UCSD-AML1 (cell line): ENCODE measurements around the gene MICAL2.

Source experiments
- DNase-seq: peaks from one replicate; lab custom pipeline; 2025; ENCODE audit not compliant: unreplicated experiment; lab: John Stamatoyannopoulos, UW

The MICAL2 gene, protein sequence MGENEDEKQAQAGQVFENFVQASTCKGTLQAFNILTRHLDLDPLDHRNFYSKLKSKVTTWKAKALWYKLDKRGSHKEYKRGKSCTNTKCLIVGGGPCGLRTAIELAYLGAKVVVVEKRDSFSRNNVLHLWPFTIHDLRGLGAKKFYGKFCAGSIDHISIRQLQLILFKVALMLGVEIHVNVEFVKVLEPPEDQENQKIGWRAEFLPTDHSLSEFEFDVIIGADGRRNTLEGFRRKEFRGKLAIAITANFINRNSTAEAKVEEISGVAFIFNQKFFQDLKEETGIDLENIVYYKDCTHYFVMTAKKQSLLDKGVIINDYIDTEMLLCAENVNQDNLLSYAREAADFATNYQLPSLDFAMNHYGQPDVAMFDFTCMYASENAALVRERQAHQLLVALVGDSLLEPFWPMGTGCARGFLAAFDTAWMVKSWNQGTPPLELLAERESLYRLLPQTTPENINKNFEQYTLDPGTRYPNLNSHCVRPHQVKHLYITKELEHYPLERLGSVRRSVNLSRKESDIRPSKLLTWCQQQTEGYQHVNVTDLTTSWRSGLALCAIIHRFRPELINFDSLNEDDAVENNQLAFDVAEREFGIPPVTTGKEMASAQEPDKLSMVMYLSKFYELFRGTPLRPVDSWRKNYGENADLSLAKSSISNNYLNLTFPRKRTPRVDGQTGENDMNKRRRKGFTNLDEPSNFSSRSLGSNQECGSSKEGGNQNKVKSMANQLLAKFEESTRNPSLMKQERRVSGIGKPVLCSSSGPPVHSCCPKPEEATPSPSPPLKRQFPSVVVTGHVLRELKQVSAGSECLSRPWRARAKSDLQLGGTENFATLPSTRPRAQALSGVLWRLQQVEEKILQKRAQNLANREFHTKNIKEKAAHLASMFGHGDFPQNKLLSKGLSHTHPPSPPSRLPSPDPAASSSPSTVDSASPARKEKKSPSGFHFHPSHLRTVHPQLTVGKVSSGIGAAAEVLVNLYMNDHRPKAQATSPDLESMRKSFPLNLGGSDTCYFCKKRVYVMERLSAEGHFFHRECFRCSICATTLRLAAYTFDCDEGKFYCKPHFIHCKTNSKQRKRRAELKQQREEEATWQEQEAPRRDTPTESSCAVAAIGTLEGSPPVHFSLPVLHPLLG

DNA sequence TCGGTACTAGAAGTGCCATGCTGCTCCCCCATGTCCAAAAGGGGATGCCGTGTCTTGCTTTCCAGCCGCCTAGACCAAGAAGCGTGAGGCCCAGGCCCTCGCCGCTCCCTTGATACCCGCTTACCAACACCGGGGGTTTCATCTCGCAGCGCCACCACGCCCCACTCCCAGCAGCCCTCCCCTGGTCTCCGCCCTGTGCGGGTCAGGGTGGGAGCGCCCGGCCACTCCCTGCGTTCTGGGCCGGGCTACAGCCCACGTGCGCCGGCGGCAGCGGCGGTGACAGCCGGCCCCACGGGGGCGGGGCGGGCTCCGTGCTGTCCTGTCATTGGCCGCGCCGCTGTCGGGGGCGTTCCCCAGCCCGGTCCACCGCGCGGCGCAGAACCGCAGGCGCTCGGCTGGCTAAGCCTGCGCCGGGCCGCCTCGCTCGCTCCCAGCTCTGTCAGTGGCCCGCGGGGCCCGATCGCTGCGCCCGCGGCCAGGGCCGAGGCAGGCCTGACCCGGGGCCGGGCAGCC, at the start of gene MICAL2:
MICAL2 (plus strand) TSS at position 390 of the 513 bp plus-strand sequence. CDS start 51,566 bp downstream, outside the sequence.
- DNase-seq = peak; percentile 91

DNA sequence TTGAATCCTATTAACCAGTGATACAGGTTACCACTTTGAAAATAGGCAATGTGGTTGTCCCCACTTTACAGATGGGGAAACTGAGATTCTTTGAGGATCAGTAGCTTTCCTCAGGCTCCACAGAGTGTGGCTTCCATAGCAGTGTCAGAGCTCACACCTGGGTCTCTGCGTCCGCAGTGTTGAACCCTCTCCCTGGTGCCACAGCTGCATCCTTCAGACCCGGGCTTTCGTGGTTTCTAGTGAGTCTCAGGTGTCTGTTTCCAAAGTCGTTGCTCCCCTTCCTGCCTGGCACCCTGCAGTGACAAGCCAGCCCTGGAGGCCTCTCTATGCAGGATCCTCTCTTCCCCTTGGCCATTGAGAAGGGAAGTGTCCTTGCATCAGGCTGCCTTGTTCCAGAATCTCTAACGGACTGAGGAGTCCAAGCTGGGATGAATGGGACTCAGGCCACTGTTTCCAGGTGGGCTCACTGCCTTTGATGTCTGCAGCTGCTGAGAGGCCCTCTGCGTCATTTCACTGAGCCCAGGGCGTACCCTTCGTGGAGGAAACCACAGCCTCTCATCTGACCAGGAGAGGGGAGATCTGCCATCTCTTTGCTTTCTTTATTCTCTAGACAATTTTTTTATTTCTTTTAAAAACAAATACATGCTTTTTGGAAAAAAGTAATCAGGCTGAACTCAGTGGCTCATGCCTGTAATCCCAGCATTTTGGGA, 48.4 kb upstream of the MICAL2 start:
- no peak for DNase-seq

DNA sequence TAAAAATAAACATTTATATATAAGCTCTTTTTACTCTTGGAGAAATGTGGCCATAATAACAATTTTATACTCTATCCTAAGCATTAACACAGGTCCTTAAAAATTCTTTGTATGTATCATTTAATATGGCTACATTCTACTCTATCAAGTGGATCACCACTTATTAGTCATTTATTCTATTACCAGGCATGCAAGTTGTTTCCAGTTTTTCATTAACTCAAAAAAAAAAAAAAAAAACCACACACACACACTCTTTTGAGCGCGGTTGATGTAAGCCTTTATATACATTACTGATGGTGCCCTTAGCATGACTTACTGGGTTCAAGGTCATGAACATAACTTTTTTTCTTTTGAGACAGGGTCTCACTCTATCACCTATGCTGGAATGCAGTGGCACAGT, 47.1 kb upstream of the MICAL2 start:
- DNase-seq = no peak

DNA sequence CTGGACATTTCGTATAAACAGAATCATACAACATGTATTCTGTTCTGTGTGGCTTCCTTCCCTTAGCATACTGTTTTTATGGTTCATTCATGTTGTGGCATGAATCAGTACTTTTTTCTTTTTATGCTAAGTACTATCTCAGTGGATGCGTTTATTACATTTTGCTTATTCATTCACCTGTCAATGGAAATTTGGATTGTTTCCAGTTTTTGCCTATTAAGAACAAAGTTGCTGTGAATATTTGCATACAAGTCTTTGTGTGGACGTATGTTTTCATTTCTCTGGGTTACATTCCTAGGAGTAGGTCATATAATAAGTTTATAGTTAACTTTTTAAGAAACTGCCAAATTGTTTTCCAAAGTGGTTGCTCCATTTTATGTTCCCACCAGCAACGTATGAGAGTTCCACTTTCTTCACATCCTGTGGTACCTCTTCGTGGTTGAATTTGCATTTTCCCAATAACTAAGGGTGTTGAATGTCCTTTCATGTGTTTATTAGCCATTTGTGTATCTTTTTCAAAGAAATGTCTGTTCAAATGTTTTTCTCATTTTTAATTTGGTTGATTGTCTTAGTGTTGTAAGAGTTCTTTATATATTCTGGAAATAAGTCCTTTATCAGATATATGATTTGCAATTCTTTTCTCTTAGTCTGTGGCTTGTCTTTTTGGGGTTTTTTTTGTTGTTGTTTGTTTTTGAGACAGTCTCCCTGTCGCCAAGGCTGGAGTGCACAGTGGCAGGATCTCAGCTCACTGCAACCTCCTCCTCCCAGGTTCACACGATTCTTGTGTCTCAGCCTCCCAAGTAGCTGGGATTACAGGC, 46.0 kb upstream of the MICAL2 start:
- no peak for DNase-seq

DNA sequence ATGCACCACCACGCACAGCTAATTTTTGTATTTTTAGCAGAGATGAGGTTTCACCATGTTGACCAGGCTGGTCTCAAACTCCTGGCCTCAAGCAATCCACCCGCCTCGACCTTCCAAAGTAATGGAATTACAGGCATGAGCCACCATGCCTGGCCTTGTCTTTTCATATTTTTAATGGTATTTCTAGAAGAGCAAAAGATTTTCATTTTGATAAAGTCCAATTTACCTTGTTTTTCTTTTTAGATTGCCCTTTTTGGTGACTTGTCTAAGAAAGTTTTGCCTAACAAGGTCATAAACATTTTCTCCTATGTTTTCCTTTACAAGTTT, 45.5 kb upstream of the MICAL2 start:
- no peak for DNase-seq

DNA sequence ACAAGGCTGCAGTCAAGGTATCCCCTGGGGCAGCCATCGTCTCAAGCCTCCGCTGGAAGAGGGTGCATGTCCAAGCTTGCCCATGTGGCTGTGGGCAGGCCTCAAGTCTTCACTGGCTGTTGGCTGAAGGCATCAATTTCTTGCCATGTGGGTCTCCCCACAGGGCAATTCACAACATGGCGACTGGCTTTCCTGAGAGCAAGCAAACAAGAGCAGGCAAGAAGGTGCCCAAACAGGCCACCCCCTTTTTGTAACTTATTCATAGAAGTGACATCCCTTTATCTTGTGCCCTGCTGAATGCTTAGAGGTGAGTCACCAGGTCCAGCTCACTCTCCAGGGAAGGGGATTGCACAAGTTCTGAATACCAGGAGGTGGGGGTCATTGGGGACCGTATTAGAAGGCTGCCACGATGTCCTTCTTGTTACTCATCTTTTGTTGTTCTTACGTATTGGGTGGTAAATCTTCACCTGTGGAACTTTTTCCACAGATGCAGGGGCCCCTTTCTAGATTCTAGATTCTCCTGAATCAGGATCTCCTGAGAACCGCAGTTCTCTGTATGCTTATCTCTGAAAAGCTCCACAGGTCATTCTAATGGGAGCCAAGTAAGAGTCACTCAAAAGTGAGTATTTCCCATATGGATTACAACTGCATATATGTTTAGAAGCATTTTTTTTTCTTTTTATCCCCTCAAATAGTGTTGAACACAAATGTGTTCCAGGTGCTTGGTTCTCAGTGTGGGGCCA, 44.2 kb upstream of the MICAL2 start:
- no peak for DNase-seq

DNA sequence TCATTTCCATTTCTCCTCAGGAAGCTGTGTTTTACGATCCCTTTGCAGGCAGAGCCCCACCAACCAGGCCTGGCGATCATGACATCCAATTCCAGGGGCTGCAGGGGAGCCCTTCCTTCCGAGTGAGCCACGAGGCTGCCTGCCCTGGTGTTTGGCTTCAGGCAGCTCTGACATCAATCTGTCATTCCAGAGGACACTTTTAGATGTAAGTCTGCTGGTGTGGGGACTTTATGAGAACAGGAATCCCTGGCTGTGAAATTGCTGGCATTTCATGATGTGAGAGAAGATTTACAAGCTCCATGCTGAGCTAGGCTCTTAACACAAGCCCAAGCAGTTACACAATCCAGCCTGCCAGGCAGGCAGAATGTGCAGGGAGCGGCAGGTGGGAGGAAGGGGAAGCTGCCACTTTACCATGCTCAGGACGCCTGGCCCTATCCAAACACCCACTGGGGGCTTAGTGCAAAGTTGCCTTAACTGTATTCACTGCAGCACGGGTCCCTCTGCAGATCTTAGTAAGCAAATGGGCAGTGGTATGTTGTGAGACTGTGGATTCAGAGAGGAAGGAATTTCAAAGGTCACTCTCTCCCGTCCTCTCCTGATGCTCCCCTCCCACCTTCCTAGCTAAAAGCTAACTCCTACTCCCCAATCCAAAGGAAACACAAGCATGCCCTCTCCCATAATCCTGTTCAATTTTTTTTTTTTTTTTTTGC, 43.4 kb upstream of the MICAL2 start:
- no peak for DNase-seq

DNA sequence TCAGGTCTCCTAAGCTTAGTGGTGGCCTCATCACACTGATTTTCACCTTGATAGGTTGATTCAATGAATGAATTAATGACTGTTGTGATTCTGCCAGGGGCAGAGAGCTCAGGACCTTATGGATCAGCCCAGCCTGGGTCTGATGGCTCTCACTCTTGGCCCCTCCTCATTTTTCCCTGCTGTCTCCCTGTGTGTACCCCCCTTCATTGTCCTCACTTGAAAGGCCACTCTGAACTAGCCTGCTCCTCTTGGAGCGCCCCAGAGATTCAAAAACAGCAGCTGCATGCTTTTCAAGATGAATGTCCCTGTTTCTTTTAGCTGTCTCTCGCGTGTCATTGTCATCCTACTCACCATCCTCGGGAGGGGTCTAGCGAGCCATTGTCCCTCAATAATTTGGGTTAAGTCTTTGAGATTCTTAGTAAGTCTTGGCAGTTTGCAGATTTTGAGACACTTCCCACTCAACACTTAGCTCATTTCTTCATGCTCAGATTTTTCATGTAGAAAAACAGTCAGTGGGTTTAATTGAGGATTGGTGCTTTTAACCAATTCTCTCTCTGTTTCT, 42.5 kb upstream of the MICAL2 start:
- DNase-seq = no peak

DNA sequence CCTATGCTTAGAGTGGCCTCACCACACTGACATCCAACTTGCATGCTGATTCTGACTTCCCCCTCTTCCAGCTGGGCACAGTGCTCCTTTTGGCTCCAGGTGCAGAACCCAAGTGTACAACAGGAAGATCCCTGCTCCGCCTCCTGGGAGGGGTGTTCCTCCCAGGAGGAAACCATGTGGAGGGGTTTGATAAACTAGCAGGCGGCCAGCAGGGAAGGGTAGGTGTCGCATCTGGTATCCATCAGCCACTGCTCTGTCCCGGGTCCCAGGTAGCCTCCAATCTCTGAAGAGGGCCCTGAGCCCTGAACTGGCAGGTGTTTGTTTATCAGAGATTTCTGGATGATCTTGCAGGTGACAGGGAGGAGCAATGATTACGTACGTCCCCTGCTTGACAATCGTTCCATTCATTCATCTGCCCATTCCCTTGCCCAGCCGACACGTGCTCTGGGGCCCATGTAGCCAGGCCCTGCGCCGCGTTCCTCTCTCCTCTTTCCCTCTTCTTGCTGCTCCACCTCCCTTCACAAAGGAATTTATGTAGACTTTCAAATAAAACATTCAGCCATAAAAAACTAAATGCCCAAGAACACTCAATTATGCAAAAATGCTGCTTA, 41.2 kb upstream of the MICAL2 start:
- DNase-seq = no peak

DNA sequence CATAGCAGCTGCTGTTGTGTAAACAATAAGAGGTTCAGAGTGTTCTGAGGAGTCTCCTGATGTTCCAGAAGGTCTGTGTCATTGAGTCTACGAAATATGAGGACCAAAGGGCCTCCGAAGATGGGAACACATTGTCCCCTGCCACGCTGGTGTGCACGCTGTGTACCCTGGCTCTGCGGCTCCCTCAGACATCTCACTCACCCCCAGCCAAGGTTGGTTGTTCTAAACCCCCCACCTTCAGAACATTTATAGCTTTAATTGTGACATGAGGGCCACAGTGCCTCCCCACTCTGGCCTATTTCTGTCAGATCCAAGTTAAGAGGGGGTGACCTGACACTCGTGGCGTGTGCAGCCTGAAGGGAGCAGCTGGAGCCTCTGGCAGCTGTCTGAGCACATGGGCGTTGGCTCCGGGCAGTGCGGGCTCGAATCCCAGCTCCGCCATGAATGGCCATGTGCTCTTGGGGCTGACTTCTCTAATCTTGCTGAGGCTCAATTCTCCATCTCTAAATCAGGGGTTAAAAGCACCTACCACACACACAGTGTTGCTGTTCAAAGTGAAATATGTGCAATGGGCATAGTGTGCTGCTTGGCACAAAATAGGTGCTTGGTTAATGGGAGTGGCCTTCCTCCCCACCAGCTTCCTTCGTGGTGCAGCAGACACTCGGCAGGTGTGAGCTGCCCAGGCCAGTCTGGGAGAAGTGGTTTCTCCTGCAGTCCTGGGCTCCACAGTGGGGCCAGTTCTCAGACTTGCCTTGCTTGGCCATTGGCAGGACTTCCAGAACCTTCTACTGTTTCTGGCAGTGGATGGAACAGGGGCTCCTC, 39.7 kb upstream of the MICAL2 start:
- DNase-seq = no peak

DNA sequence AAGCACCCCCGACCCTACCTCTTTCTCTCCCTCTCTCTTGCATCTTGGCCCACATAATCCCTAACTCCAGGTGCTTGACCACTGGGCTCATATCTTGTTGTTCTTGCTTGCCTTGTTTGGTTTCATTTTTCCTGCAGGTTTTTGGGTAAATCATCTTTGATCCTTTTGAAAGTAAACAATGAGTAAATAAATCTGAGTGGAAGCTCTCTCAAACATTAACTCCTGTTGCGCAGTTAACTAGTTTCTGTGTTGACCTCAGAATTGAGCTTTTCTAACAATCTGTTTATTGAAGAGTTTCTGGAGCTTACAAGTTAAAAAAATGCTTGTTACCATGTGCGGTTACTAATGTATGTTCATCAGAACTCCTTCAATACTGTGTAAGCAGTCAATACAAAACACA, 38.8 kb upstream of the MICAL2 start:
- no peak for DNase-seq

DNA sequence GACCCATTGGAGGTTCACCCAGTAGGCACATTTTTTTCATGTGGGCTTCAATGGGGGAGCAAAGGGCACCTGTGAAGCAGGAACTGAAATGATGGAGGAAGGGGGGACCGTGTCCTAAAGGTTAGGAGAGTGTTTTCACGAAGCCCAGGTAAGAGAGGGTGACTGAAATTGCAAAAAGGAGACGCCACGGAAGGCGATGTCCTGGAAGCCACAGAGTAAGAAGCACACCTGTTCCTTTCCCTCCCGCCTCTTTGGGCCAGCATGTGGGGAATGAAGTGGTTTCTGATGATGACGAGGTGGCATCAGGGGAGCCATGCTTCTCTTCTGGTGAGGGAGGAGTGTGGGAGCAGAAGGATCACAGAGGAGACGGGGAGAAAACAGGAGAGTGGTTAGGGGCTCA, 37.0 kb upstream of the MICAL2 start:
- DNase-seq = no peak

DNA sequence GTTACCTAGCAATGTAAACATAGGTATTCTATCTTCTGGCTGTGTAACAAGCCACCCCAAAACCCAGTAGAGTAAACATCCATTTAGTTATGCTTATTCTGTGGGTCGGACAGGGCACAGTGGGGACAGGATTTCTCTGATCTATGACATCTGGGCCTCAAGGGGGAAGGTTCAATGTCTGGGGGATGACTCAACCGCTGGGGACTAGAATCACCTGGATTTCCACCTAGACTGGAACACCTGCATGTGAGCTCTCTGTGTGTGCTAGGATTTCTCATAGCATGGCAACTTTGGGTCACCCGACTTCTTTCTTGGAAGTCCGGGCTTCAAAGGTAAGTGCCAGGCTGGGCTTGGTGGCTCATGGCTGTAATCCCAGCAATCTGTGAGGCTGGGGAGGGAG, 36.5 kb upstream of the MICAL2 start:
- DNase-seq = no peak

DNA sequence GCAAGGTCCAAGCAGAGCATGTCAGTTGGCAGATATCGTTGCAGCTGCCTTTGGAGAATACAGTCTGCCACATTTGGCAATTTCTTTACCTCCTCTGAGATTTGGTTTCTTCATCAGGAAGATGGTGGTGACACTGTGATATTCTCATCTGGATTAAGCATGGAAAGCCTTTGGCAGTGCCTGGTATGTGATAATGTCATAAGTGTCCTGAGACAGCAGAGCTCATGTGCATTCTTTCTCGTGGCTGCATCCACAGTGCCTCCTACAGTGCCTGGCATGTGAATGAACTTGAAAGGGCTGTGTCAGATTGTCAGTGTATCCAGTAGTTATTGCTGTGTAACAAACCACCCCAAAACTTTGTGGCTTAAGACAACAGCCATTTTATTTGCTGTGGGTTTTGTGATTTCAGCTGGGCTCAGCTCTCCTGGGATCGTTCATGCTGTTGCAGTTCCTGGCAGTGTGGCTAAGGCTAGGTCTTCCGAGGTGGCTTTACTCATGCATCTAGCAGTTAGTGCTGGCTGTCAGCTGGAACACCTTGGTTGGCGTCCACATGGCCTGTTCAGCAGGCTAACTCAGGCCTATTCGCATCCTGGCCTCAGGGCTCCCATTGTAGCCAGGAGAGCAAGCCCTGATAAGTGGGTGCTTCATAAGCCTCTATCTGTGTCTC, 35.7 kb upstream of the MICAL2 start:
- DNase-seq = no peak

DNA sequence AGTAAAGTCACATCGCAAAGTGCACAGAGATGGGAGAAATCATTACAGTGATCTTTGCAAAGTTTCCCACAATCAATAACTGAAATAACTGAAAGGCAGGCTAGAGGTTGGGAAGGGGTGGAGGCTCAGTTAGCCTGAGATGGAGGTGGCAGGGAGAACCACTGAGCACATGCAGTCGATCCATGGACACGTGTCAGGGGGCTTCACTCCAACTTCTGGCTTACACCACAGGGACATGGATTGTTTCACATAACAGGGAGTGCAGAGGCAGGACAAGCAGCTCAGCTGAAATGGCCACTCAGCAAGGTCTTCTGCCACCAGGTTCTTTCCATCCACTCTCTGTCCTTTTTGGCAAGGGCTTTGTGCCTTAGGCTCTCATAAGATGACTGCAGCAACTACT, 35.1 kb upstream of the MICAL2 start:
- DNase-seq = no peak
